GM18505 (cell line): ENCODE results near the gene HNRNPK.
"Not testable (repeated sequence)": the region's sequence is repeated elsewhere in the genome, so short reads cannot be mapped to it uniquely, and the experiment has no call there.

Source experiments
- ATAC-seq: cut with Tn5 transposase; IDR thresholded peaks from one replicate; pipeline ENCODE4 v1.9.1; 2021; ENCODE audit not compliant: unreplicated experiment
- POLR2A ChIP-seq: IDR thresholded peaks from 4 replicates; pipeline ENCODE4 v1.6.1; 2011; ENCODE audit warnings: borderline replicate concordance; ENCODE audit not compliant: insufficient read depth, insufficient read length; ENCODE audit errors: extremely low read depth

Gene HNRNPK

DNA sequence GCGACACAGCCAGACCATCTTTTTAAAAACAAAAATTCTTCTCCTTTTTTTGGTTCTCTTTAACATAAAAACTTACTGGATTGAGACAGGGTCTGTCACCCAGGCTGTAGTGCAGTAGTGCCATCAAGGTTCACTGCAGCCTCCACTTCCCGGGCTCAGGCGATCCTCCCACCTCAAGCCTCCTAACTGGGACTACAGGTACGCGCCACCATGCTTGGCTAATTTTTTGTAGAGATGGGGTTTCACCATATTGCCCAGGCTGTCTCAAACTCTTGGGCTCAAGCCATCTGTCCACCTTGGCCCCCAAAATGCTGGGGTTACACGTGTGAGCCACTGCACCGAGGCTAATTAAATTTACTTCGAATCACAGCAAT lies 13.8 kb downstream of the HNRNPK start:
- no peak for TF ChIP-seq POLR2A
- no peak for ATAC-seq

GRCh38 chr9:83965350-83966208 lies 14.4 kb downstream of the HNRNPK start:
- no peak for ATAC-seq
- peak; percentile 53 for TF ChIP-seq POLR2A

- no peak for TF ChIP-seq POLR2A
- ATAC-seq, result no peak
Observed at GRCh38 chr9:83964973-83965349, 15.1 kb downstream of the HNRNPK start.

DNA sequence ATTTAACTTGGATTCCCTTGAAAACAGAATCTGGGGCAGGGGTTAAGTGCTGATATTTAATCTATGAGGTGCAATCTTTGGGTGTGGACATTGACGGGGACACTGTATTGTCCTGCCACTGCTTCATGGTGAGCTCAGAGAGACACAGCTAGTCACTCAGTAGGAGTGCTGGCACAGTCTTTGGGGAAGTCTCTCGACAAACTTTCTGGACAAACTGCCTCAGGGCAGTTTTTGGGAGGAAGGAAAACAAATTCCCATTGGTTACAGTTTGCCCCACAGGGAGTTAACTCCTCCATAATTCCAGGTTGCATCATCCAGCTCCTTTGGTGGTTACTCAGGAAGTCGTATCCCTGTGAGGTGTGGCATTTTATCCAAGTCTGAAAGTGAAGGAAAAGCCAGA lies 17.9 kb downstream of the HNRNPK start:
- TF ChIP-seq POLR2A, result no peak
- no peak for ATAC-seq

- ATAC-seq, result no peak
- TF ChIP-seq POLR2A, result no peak
Observed at GRCh38 chr9:83960991-83961390, 19.0 kb downstream of the HNRNPK start.

GRCh38 chr9:83959061-83959460 lies 21.0 kb downstream of the HNRNPK start:
- ATAC-seq, result no peak
- TF ChIP-seq POLR2A, result no peak

DNA sequence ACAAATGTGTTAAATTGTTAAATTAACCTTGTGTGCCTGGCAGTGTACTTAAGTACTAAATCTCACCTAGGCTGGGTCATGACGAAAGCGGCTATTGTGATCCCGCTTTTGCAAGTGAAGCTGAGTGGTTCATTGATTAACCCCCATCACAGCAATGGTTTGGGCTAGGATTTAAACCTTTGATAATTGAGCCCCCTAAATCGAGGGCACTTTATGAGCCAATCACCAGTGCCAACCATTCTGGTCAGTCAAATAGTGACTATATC lies 22.8 kb downstream of the HNRNPK start:
- no peak for ATAC-seq
- TF ChIP-seq POLR2A, result no peak

DNA sequence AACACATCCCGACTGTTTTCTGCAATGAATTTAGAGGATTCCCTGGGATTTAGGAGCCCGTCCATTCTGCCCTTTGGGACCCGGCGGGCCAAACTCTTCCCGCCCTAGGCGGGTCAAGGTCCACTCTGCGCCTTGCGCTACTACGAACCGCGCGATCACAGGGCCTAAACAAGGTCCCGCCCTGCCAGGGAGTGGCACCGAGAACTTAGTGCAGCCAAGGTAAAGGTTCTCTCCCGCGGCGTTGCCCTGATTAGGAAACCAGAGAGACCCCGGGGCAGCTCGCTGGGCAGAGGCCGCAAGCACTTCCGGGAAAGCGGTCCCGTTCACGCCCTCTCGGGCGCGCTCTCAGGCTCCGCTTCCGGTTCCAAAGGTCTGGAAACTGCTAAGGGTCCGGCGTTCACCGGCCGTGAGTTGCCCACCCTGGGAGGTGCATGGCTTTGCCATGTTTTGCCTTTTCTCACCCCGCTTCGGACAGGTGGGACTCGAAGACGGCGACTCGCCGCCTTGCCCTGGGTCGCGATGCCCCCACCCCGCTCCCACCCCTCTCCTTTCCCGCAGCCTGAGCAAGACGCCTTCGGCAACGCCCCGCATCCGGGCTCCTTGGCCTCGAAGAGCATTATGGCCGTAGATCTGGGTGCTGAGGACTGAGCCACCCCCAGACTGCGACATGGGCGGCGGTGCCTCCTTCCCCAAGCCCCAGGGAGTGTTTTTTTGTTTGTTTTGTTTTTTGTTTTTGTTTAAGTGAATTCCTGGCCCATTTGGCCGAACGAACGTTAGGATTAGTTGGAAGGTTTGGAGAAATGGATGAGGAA lies 23.4 kb downstream of the HNRNPK start:
- peak; percentile 74 for ATAC-seq
- peak; percentile 67 for TF ChIP-seq POLR2A

DNA sequence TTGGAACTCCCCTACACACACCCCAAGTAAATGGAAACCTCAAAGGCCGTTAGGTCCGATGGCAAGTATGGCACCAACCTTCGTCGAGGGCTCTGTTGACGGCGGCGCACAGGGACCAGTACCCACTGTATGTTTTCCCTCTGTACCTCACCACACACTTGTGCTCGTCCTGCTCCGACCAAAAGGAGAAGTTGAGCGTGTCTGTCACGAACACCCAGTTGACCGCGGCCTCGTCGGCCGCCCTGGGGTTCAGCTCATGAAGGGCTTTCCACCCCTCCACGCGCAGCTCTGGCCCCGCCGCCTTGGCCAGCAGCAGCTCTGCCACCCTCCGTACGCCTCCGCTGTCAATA lies 24.0 kb downstream of the HNRNPK start:
- ATAC-seq, result peak; percentile 55
- TF ChIP-seq POLR2A, result no peak

DNA sequence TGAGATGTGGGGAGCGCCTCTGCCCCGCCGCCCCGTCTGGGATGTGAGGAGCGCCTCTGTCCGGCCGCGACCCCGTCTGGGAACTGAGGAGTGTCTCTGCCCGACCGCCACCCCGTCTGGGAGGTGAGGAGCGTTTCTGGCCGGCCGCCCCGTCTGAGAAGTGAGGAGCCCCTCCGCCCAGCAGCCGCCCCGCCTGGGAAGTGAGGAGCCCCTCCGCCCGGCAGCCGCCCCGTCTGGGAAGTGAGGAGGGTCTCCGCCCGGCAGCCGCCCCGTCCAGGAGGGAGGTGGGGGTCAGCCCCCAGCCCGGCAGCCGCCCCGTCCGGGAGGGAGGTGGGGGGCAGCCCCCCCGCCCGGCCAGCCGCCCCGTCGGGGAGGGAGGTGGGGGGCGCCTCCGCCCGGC lies 31.9 kb downstream of the HNRNPK start:
- not testable (repeated sequence) for ATAC-seq

DNA sequence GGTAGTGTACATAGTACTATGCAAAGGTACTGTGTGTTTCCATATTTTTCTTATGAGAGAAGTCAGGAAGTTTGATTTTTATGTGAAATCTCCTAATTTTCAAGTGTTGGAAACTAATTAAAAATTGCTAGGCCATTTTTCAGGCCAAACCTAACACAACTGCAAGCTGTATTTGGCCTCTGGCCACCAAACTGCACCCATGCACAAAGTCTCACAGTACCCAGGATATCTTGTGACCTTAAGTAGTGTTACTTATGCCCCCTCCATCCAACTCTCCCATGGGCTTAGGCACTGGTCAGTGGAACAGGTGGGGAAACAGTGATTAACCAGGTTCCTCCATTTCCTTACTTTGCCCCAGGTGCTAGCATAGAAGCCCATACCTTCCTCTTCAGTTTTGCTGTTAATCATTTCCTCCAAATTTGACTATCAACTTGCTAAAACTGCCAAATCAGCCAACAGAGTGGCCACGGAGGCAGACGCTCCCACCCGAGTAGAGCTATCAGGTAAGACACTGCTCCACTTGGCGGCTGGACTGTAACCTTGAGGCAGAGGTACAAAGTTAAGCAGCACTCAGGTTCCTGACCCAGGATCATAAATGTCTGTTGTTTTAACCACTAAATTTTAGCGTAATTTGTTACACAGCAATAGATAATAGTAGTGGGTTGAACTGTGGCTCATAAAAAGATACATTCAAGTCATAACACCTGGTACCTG lies 39.3 kb downstream of the HNRNPK start:
- no peak for ATAC-seq
- no peak for TF ChIP-seq POLR2A

DNA sequence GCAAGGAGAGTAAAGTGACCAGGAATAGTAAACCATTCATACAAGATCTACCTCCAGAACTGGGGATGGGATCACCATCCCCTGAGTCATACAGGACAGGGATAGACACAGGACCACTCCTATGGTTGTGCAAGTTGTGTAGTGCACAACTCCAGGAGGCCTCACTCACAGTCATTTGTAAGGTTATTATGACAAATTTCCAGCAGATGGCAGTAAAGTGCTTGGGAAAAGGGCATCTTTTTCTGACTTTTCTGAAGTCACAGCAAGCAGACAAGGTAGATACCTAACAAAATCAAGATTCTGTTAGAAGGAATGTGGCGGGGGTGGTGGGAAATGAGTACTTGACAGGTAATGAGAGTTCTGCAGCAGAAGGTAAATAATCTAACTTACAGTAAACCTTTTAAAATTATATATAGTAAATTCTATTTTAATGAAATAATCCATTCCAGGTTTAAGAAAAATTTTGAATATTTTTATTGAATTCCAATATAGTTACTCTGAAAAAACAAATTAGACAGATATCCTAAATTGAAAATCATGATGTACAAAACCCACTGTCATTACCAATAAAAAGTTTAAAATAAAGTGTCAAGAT lies 42.1 kb downstream of the HNRNPK start:
- no peak for ATAC-seq
- TF ChIP-seq POLR2A, result no peak

DNA sequence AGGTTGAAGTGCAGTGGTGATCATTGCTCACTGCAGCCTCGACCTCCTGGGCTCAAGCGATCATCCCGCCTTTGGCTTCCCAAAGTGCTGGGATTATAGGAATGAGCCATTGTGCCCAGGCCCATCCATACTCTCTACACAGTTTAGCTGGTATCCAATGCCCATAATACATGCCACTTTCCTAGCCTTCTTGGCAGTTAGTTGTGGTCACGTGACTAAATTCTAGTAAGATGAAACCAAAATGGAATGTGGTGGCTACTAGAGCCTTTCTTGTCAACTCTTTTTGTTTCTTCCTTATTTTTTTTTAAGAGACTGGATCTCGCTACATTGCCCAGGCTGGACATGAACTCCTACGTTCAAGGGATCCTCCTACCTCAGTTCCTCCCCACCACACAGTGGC lies 43.5 kb downstream of the HNRNPK start:
- TF ChIP-seq POLR2A, result no peak
- ATAC-seq, result no peak
